GM13977 (cell line): ENCODE data around the gene KCTD7.
"Not testable (repeated sequence)": the region's sequence is repeated elsewhere in the genome, so short reads cannot be mapped to it uniquely, and the experiment has no call there.

Experiments used
- DNase-seq: peaks from one replicate; pipeline ENCODE4 v3.0.0; 2012; ENCODE audit warnings: low spot score
- in situ Hi-C: fragments of 300-500 bp; cut with MboI; formaldehyde crosslinking; loops from one replicate; pipeline ENCODE4 v1.12.0; 2022; ENCODE audit warnings: low sequenced_read_pairs, low pct_unique_long_range_greater_than_20kb, mixed read lengths, inconsistent platforms; ENCODE audit not compliant: unreplicated experiment
- TF ChIP-seq, protein P1 (sequence below): IDR thresholded peaks from 2 replicates; pipeline ENCODE4 v1.5.1; 2012; ENCODE audit warnings: mild to moderate bottlenecking, control low read depth; ENCODE audit not compliant: insufficient read depth; ENCODE audit errors: extremely low read depth, missing control alignments

KCTD7 gene

GRCh38 chr7:66639773-66640172, 11.1 kb downstream of the KCTD7 start:
- in situ Hi-C loops, result no loop called here
- DNase-seq, result no peak
- TF ChIP-seq, protein P1, sequence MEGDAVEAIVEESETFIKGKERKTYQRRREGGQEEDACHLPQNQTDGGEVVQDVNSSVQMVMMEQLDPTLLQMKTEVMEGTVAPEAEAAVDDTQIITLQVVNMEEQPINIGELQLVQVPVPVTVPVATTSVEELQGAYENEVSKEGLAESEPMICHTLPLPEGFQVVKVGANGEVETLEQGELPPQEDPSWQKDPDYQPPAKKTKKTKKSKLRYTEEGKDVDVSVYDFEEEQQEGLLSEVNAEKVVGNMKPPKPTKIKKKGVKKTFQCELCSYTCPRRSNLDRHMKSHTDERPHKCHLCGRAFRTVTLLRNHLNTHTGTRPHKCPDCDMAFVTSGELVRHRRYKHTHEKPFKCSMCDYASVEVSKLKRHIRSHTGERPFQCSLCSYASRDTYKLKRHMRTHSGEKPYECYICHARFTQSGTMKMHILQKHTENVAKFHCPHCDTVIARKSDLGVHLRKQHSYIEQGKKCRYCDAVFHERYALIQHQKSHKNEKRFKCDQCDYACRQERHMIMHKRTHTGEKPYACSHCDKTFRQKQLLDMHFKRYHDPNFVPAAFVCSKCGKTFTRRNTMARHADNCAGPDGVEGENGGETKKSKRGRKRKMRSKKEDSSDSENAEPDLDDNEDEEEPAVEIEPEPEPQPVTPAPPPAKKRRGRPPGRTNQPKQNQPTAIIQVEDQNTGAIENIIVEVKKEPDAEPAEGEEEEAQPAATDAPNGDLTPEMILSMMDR, result no peak

- TF ChIP-seq, protein P1, result no peak
- in situ Hi-C loops, result no loop called here
- no peak for DNase-seq
These were observed 12.3 kb downstream of the KCTD7 start for GRCh38 chr7:66640802-66641525.

- in situ Hi-C loops, result no loop called here
- TF ChIP-seq, protein P1, result no peak
These were observed 12.8 kb downstream of the KCTD7 start for GRCh38 chr7:66641526-66641871.

GRCh38 chr7:66642186-66642585, 13.5 kb downstream of the KCTD7 start:
- TF ChIP-seq, protein P1, result no peak
- DNase-seq, result no peak

More at GRCh38 chr7:66641526-66641871, 12.8 kb downstream of the KCTD7 start:
- DNase-seq, result no peak

GRCh38 chr7:66642932-66643331, 14.3 kb downstream of the KCTD7 start:
- in situ Hi-C loops, result no loop called here
- TF ChIP-seq, protein P1, result no peak
- DNase-seq, result no peak

More at GRCh38 chr7:66642186-66642585, 13.5 kb downstream of the KCTD7 start:
- in situ Hi-C loops, result no loop called here

DNA sequence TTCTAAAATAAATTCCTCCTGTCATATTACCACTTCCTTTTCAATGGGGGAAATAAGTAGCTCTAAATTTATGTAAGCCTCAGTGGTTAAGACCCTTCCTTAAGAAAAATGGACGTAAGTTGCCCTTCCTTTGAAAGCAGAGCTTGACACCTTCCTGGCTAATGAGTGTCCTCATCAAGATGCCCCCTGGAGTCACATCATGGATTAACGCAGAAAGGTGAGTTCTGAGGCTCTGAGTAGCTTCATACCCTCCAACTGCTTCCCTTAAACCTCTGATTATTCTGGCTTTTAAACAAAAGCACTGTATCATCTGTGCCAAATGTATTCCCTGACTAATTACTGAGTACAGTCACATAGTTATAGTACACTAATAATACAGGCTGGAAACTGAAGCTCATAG, 14.7 kb downstream of the KCTD7 start:
- no peak for DNase-seq
- in situ Hi-C loops, result no loop called here
- TF ChIP-seq, protein P1, result no peak

- in situ Hi-C loops, DNase-seq: not testable (repeated sequence)
These were observed 22.3 kb downstream of the KCTD7 start for GRCh38 chr7:66651026-66651425.
